ENCODE measurements around the gene F2R. TPM values are rescaled to one million over a fixed set of nuclear protein-coding genes. Genes with fewer than 3 reads are reported as not detected.
"Not testable (repeated sequence)": the region's sequence is repeated elsewhere in the genome, so short reads cannot be mapped to it uniquely, and the experiment has no call there.

The F2R gene
- total RNA-seq, 1 experiment from 2014 or later = 6.3 TPM

DNA sequence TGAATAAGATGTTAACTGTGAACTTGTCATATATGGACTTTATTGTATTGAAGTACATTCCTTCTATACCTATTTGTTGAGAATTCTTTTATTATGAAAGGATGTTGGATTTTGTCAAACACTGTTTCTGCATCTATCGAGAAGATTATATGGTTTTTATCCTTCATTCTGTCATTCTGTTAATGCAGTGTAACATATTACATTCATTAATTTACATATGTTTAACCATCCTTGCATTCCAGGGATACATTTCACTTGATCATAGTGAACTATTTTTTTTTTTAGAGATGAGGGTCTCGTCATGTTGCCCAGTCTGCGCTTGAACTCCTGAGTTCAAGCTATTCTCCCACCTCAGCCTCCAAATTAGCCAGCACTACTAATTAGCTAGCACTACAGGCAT is 48.4 kb downstream of the F2R start:
- ChIA-PET CTCF (no interaction called here), POLR2A (no interaction called here)
- no TSS peak for BruUV-seq (replicated peaks)
- Mint-ChIP-seq H3K27ac (ENCODE audit: unreplicated experiment) (no peak overlapping the region), H3K4me1 (ENCODE audit: low read depth, unreplicated experiment) (peaks cover 7% of the 10 kb centered on the region), H3K27me3 (ENCODE audit: insufficient read depth, unreplicated experiment) (no peaks in the 10 kb centered on the region), H3K9me3 (ENCODE audit: unreplicated experiment) (peaks cover 15% of the 10 kb centered on the region), H3K4me3 (ENCODE audit: unreplicated experiment) (no peak overlapping the region), H3K36me3 (ENCODE audit: insufficient read depth, unreplicated experiment) (no peaks in the 10 kb centered on the region)
- no peak for DNase-seq
- H3K36me3 ChIP-seq (ENCODE audit: control insufficient read depth, insufficient read depth, low read length) = no peaks in the 10 kb centered on the region
- H3K4me1 ChIP-seq = peaks cover 10% of the 10 kb centered on the region; the same call in 1 of the 2 replicates
- intact Hi-C loops (cut with micrococcal nuclease; ENCODE audit: unreplicated experiment) = no loop called here
- no peaks in the 10 kb centered on the region for H3K27me3 ChIP-seq (replicated peaks; ENCODE audit: control insufficient read depth, insufficient read depth, low read length)
- H3K9me3 ChIP-seq = peaks cover 12% of the 10 kb centered on the region
- TF ChIP-seq, protein P1, sequence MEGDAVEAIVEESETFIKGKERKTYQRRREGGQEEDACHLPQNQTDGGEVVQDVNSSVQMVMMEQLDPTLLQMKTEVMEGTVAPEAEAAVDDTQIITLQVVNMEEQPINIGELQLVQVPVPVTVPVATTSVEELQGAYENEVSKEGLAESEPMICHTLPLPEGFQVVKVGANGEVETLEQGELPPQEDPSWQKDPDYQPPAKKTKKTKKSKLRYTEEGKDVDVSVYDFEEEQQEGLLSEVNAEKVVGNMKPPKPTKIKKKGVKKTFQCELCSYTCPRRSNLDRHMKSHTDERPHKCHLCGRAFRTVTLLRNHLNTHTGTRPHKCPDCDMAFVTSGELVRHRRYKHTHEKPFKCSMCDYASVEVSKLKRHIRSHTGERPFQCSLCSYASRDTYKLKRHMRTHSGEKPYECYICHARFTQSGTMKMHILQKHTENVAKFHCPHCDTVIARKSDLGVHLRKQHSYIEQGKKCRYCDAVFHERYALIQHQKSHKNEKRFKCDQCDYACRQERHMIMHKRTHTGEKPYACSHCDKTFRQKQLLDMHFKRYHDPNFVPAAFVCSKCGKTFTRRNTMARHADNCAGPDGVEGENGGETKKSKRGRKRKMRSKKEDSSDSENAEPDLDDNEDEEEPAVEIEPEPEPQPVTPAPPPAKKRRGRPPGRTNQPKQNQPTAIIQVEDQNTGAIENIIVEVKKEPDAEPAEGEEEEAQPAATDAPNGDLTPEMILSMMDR (IDR thresholded peaks at IDR 0.05; ENCODE audit: insufficient read depth in 1 of 2, low read depth in 1 of 2, low read length in 1 of 2, severe bottlenecking in 1 of 2, unreplicated experiment in 1 of 2) = no peak
- H3K4me3 ChIP-seq (ENCODE audit: low read depth, low read length) = no peak overlapping the region

DNA sequence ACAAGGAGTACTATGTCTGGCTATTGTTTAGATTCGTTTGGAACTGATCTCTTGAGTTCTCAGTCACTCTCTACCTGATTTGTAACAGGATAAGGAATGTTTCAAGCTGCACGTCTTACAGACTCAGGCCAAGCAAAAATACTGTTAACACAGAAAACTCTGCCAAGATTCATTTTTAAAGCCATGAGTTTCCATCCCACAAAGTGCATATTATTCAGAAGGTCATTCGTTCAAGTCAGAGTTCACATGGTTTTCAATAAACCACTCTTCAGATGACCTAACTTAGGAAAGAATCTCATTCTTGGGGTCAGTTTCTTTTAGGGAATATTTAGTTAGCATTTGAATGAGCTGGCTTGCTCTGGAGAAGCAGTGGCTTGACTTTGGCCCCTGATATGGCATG is 49.3 kb downstream of the F2R start:
- DNase-seq = no peak
- Mint-ChIP-seq H3K27me3 (ENCODE audit: insufficient read depth, unreplicated experiment) (no peaks in the 10 kb centered on the region), H3K27ac (ENCODE audit: unreplicated experiment) (no peak overlapping the region), H3K4me1 (ENCODE audit: low read depth, unreplicated experiment) (peaks cover 7% of the 10 kb centered on the region), H3K4me3 (ENCODE audit: unreplicated experiment) (no peak overlapping the region), H3K36me3 (ENCODE audit: insufficient read depth, unreplicated experiment) (no peaks in the 10 kb centered on the region), H3K9me3 (ENCODE audit: unreplicated experiment) (peaks cover 15% of the 10 kb centered on the region)
- BruUV-seq (replicated peaks) = no TSS peak
- ChIA-PET CTCF (no interaction called here), POLR2A (no interaction called here)
- TF ChIP-seq, protein P1 (IDR thresholded peaks at IDR 0.05; ENCODE audit: insufficient read depth in 1 of 2, low read depth in 1 of 2, low read length in 1 of 2, severe bottlenecking in 1 of 2, unreplicated experiment in 1 of 2) = no peak
- no peak overlapping the region for H3K4me3 ChIP-seq (ENCODE audit: low read depth, low read length)
- 0 out of 2 replicates have a peak, but pooled peaks cover 5% of the 10 kb centered on the region for H3K4me1 ChIP-seq
- no peaks in the 10 kb centered on the region for H3K36me3 ChIP-seq (ENCODE audit: control insufficient read depth, insufficient read depth, low read length)
- no peaks in the 10 kb centered on the region for H3K27me3 ChIP-seq (replicated peaks; ENCODE audit: control insufficient read depth, insufficient read depth, low read length)
- H3K9me3 ChIP-seq = peaks cover 12% of the 10 kb centered on the region
- intact Hi-C loops (cut with micrococcal nuclease; ENCODE audit: unreplicated experiment) = no loop called here

DNA sequence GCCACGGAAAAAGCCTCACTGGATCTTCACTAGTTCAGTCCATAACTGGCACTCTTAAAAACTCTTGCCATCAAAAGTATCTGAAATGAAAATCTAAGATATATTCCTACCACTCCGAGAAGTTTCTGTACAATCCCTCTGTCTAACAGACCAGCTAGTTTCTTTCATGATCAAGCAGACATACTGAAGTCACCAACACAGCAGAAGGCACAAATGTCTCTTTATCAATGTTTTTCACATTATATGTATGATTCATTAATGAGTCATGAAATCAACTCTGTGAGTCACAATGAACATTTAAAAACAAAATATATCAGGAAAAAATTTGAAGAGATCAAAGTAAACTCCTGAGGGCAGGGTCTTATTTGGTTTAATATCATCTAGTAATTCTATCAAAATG is 50.8 kb downstream of the F2R start:
- no peak overlapping the region for H3K27ac Mint-ChIP-seq (ENCODE audit: unreplicated experiment)
- TF ChIP-seq, protein P1 (IDR thresholded peaks at IDR 0.05; ENCODE audit: insufficient read depth in 1 of 2, low read depth in 1 of 2, low read length in 1 of 2, severe bottlenecking in 1 of 2, unreplicated experiment in 1 of 2) = no peak
- Histone ChIP-seq H3K4me3 (ENCODE audit: low read depth, low read length) (no peak overlapping the region), H3K27me3 (replicated peaks; ENCODE audit: control insufficient read depth, insufficient read depth, low read length) (no peaks in the 10 kb centered on the region), H3K36me3 (ENCODE audit: control insufficient read depth, insufficient read depth, low read length) (no peaks in the 10 kb centered on the region), H3K4me1 (peaks cover 2% of the 10 kb centered on the region; the same call in 1 of the 2 replicates), H3K9me3 (peaks cover 12% of the 10 kb centered on the region)
- H3K27me3 Mint-ChIP-seq (ENCODE audit: insufficient read depth, unreplicated experiment) = no peaks in the 10 kb centered on the region
- no peaks in the 10 kb centered on the region for H3K36me3 Mint-ChIP-seq (ENCODE audit: insufficient read depth, unreplicated experiment)
- intact Hi-C loops (cut with micrococcal nuclease; ENCODE audit: unreplicated experiment) = no loop called here
- H3K4me1 Mint-ChIP-seq (ENCODE audit: low read depth, unreplicated experiment) = peaks cover 3% of the 10 kb centered on the region
- DNase-seq = no peak
- BruUV-seq (replicated peaks) = no TSS peak
- ChIA-PET CTCF (no interaction called here), POLR2A (no interaction called here)
- peaks cover 15% of the 10 kb centered on the region for H3K9me3 Mint-ChIP-seq (ENCODE audit: unreplicated experiment)
- no peak overlapping the region for H3K4me3 Mint-ChIP-seq (ENCODE audit: unreplicated experiment)

DNA sequence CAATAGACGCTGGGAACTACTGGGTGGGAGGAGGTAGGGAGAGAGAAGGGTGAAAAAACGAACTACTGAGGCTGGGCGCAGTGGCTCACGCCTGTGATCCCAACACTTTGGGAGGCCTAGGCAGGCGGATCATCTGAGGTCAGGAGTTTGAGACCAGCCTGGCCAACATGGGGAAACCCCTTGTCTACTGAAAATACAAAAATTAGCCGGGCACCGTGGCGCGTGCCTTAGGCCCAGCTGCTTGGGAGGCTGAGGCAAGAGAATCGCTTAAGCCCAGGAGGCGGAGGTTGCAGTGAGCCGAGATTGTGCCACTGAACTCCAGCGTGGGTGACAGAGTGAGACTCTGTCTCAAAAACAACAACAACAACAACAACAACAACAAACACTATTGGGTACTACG is 55.1 kb downstream of the F2R start:
- H3K4me1 ChIP-seq; H3K9me3 Mint-ChIP-seq (ENCODE audit: unreplicated experiment); H3K27me3 ChIP-seq (replicated peaks; ENCODE audit: control insufficient read depth, insufficient read depth, low read length); H3K4me3 Mint-ChIP-seq (ENCODE audit: unreplicated experiment); H3K4me1 Mint-ChIP-seq (ENCODE audit: low read depth, unreplicated experiment); DNase-seq; H3K27me3 Mint-ChIP-seq (ENCODE audit: insufficient read depth, unreplicated experiment); H3K27ac Mint-ChIP-seq (ENCODE audit: unreplicated experiment); POLR2A ChIA-PET; CTCF ChIA-PET; intact Hi-C loops (cut with micrococcal nuclease; ENCODE audit: unreplicated experiment); BruUV-seq (replicated peaks); H3K36me3 ChIP-seq (ENCODE audit: control insufficient read depth, insufficient read depth, low read length); H3K36me3 Mint-ChIP-seq (ENCODE audit: insufficient read depth, unreplicated experiment); H3K9me3 ChIP-seq; H3K4me3 ChIP-seq (ENCODE audit: low read depth, low read length): not testable (repeated sequence)
